ENCODE results near the gene NCBP3.

Gene NCBP3

DNA sequence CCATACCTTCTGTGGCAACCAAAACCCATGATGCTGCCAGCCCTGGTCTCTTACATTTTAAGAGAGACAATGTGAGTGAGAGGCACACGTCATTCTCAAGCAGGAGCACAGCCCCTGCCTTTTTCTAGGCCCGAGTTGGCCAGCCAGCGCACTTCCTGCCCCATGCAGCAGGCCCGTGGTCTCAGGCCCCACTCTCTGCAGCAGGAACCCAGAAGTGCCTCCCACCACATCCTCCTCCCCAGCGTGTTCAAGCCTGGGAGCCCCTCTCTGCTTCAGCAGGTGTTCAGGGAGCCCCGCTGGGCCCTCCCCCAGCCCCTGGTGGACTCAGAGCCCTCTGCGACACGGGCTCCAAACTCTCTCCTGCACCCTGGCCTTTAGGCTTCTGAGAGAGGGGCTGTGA is 75.6 kb downstream of the NCBP3 start:
- TF ChIP-seq, protein P1, sequence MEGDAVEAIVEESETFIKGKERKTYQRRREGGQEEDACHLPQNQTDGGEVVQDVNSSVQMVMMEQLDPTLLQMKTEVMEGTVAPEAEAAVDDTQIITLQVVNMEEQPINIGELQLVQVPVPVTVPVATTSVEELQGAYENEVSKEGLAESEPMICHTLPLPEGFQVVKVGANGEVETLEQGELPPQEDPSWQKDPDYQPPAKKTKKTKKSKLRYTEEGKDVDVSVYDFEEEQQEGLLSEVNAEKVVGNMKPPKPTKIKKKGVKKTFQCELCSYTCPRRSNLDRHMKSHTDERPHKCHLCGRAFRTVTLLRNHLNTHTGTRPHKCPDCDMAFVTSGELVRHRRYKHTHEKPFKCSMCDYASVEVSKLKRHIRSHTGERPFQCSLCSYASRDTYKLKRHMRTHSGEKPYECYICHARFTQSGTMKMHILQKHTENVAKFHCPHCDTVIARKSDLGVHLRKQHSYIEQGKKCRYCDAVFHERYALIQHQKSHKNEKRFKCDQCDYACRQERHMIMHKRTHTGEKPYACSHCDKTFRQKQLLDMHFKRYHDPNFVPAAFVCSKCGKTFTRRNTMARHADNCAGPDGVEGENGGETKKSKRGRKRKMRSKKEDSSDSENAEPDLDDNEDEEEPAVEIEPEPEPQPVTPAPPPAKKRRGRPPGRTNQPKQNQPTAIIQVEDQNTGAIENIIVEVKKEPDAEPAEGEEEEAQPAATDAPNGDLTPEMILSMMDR (IDR thresholded peaks at IDR 0.05; ENCODE audit: extremely low read depth, missing control alignments), result no peak

DNA sequence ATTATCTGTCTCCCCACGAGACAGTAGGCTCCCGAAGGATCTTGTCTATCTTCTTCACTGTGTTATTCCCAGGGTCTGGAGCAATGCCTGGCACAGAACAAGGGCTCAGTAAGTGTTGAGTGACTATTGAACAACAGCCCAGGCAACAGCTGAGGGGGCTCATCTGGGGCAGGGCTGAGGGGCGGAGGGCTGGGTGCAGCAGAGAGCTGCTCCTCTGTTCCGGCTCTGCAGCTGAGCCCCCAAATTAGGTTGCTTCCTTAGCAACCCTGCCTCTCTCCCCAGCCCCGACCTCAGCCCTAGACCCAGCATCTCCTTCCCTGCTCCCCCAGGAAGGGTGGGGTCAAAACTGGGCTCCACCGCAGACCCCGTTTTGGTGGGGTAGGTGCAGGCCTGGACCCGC is 77.3 kb downstream of the NCBP3 start:
- no peak for DNase-seq (ENCODE audit: low spot score)
- TF ChIP-seq, protein P1 (IDR thresholded peaks at IDR 0.05; ENCODE audit: extremely low read depth, missing control alignments), result no peak

More for the DNA sequence above, 75.6 kb downstream of the NCBP3 start:
- peak; percentile 55 for DNase-seq (ENCODE audit: low spot score)

DNA sequence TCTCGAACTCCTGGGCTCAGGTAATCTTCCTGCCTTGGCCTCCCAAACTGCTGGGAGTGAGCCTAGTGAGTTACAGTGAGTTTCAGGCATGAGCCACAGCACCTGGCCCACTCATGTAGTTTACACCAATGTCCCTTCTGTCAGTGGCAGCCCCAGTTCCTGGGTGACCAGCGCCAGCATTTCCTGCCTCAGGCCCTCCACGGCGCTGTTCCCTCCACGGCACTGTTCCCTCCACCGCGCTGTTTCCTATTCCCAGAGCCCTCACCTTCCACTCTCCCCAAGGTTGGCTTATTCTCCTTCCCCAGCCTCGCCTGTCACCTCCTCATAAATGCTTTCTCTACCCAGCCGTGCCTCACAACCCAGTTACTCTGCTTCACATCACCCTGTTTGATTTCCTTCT is 77.7 kb downstream of the NCBP3 start:
- TF ChIP-seq, protein P1 (IDR thresholded peaks at IDR 0.05; ENCODE audit: extremely low read depth, missing control alignments), result no peak
- no peak for DNase-seq (ENCODE audit: low spot score)

DNA sequence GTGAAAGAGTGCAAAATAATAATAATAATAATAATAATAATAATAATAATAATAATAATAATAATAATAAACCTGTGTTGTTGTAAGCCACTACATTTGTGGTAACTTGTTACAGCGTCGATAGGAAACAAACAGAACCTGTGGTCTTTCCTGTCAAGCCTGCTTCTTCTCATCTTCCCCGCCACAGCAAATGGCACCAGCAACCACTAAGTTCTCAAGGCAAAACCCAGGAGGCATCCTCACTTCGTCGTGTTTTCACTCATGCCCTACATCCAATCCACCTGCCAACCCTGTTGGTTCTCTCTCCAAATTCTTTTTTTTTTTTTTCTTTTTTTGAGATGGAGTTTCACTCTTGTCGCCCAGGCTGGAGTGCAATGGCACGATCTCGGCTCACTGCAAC is 79.3 kb downstream of the NCBP3 start:
- DNase-seq (ENCODE audit: low spot score), result no peak

DNA sequence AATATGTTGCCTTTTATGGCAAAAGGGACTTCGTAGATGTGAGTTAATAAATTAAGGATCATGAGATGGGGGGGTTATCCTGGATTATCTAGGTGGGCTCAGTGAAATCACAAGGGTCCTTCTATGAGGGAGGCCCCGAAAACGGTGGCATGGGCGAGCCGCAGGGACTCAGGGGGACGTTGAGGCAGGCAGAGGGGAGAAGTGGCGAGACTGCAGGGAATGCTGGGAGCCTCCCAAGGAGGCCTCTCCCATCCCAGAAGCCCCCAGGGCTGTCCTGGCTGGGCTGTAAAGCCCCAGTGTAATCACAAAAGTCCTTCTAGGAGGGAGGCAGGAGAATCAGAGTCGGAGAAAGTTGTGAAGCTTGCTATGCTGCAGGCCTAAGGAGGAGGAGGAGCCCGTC is 80.1 kb downstream of the NCBP3 start:
- TF ChIP-seq, protein P1 (IDR thresholded peaks at IDR 0.05; ENCODE audit: extremely low read depth, missing control alignments), result no peak
- DNase-seq (ENCODE audit: low spot score), result no peak

More for the DNA sequence above, 79.3 kb downstream of the NCBP3 start:
- TF ChIP-seq, protein P1 (IDR thresholded peaks at IDR 0.05; ENCODE audit: extremely low read depth, missing control alignments), result no peak

DNA sequence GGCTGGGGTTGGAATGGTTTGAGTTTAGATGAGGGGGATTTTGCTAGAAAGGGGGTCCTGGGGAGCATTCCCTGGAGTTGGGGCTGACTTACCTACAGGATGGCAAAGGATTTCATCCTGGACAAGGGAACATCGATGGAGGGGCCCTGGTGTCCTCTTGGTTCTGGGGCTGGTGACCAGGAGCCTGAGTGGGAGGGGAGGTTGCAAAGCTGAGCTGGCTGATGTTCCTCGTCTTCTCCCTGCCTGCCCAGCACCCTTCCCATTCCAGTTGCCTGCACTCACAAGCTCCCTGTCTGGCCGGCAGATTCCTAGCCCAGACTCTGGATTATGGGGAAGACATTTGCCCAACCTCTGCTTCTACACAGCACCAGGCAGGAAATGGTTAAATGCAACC is 82.3 kb downstream of the NCBP3 start:
- TF ChIP-seq, protein P1 (IDR thresholded peaks at IDR 0.05; ENCODE audit: extremely low read depth, missing control alignments), result no peak
- no peak for DNase-seq (ENCODE audit: low spot score)

DNA sequence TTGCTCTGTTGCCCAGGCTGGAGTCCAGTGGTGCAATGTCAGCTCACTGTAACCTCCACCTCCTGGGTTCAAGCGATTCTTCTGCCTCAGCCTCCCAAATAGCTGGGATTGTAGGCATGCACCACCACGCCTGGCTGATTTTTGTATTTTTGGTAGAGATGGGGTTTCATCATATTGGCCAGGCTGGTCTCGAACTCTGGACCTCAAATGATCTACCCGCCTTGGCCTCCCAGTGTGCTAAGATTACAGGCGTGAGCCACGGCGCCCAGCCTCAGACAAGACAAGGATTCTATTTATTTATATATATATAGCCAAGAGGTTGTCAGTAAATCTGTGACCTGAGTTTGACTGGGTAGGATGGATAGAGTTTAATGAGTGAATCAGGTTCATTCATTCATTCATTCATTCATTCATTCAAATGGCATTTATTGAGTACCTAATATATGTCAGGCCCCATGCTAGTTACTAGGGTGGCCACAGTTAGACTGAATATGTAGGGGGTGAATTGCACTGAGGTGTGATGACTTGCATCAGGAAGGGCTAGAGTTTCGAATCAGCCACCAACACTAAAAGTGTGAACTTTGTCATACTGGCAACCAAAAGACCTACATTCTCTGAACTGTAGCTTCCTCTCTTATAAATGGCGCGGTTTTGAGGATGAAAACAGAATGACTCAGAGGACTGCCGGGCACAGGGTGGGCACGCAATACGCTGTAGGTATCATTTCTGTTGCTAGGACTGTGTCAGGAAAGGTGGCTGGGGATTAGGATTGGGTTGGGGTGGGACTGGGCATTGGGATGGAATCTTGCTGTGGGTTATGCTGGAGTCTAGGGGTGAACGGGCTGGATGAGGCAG is 82.9 kb downstream of the NCBP3 start:
- DNase-seq (ENCODE audit: low spot score), result peak; percentile 81
- TF ChIP-seq, protein P1 (IDR thresholded peaks at IDR 0.05; ENCODE audit: extremely low read depth, missing control alignments), result no peak
